HG02852 (cell line): ENCODE measurements around the gene IMMP2L.
"Not testable (repeated sequence)": the region's sequence is repeated elsewhere in the genome, so short reads cannot be mapped to it uniquely, and the experiment has no call there.

ENCODE experiments used
- ATAC-seq: cut with Tn5 transposase; IDR thresholded peaks from one replicate; pipeline ENCODE4 v1.9.1; 2021; ENCODE audit warnings: mild to moderate bottlenecking, moderate library complexity; ENCODE audit not compliant: unreplicated experiment

IMMP2L gene

DNA sequence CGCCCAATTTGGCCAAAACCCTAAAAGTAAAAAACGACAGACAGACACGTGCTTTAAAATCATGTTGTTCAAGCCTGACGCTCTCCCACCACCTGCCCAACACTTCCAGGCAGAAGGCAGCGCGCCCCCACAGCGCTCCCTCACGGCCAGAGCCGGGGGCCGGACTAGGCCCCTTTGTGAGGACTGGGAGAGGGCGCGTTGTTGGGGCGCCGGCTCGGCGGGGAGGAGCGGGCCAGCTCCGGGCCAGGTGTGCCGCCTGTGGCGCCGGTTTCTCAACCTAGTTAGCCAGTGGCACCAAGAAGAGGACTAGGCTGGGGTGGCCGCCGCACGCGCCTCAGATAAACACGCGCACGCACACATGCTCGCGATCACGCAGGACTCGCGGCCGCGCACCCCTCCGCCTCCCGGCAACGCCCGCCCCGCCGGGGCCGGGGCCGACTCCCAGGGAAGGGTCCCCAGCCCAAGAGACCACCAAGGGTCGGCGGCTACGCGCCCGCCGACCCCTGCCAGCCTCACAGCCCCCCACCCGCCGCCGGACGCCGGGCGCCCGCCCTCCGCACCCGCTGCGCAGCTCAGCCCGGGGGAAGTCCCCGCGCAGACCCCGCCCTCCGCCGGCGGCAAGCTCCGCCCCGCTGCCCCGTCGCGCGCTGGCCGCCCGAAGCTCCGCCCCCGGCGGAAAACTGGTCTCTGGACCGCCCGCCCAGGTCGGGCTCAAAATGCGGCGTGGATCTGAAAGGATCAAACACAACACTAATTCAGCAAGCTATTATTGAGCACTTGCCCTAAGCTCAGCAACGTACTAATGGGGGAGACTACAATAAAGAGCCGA, at the start of gene IMMP2L:
IMMP2L (minus strand) TSS at position 589 of the 829 bp plus-strand sequence.
- peak; percentile 83 for ATAC-seq

DNA sequence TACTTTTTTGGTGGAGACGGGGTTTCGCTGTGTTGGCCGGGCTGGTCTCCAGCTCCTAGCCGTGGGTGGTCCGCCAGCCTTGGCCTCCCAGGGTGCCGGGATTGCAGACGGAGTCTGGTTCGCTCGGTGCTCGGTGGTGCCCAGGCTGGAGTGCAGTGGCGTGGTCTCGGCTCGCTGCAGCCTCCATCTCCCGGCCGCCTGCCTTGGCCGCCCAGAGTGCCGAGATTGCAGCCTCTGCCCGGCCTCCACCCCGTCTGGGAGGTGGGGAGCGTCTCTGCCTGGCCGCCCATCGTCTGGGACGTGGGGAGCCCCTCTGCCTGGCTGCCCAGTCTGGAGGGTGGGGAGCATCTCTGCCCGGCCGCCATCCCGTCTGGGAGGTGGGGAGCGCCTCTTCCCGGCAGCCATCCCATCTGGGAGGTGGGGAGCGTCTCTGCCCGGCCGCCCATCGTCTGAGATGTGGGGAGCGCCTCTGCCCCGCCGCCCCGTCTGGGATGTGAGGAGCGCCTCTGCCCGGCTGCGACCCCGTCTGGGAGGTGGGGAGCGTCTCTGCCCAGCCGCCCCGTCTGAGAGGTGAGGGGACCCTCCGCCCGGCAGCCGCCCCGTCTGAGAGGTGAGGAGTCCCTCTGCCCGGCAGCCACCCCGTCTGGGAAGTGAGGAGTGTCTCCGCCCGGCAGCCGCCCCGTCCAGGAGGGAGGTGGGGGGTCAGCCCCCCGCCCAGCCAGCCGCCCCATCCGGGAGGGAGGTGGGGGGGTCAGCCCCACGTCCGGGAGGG, 47.4 kb upstream of the IMMP2L start:
- ATAC-seq, result not testable (repeated sequence)

DNA sequence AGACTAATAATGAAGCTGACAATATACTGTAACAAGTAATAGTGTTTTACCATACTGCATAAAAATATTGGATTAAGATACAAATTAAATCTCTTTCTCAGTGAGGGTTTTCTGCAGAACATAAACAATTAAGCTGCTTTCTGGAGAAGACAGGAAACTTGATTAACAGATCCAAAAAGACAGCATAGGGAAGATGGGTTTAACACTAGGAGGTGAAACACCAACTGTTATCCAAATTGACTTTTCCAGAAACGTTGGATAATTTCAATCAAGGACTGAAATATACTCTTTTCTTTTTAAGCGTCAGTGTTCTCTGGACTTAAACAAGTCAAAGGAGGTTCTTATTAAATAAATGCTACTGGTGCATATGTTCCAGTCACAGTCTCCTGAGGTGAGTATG, 45.3 kb upstream of the IMMP2L start:
- no peak for ATAC-seq

DNA sequence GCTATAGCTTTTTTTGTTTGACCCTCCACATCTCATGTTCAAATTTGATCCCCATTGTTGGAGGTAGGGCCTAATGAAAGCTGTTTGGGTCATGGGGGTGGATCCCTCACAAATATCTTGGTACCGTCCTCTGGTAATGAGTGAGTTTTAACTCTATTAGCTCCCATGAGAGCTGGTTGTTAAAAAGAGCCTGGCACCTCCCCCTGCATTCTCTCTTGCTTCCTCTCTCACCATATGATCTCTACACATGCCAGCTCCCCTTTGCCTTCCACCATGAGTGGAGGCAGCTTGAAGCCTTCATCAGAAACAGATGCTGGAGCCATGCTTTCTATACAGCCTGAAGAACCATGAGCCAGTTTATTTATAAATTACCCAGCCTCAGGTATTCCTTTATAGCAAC, 43.0 kb upstream of the IMMP2L start:
- no peak for ATAC-seq

DNA sequence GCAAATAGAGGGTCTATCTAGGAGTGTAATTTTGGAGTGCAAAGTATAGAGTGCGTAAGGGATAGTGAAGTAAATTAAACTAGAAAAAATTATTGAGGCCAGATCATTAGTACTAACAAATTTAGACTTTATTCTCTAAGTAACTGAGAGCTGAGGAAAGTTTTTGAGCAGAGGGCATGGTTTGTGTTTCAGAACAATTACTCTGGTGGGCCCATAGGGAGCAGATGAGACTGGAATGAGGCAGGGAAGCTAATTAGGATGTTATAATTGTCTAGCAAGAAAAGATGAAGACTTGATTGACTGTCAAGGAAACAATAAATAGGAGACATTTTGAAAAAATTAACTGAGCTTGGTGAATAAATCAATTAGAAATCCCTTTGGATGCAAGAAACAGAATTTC, 37.8 kb upstream of the IMMP2L start:
- ATAC-seq, result no peak

DNA sequence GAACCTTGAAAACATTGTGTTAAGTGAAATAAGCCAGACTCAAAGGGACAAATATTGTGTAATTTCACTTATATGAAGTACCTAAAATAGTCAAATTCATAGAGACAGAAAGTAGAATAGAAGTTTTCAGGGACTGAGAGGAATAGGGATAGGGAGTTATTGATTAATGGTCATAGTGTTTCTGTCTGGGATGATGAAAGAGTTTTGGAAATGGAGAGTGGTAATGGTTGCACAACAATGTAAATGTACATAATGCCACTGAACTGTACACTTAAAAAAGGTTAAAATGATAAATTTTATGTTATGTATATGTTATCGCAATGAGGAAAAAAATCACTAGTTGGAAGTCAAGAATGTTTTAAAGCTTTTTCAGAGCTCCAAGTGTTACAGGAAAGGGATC, 33.5 kb upstream of the IMMP2L start:
- no peak for ATAC-seq

DNA sequence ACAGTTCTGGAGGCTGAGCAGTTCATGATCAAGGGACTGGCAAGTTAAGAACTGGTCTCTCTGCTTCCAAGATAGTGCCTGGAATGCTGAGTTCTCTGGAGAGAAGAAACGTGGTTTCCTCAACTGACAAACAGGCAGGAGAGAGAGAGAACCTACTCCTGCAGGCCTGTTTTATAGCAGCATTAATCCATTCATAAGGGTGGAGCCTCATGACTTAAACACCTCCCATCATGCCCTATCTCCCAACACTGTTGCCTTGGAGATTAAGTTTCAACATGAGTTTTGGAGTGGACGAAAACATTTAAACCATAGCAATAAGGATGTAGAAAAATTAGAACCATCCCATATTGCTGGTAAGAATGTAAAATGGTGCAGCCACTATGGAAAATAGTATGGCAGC, 32.3 kb upstream of the IMMP2L start:
- no peak for ATAC-seq

DNA sequence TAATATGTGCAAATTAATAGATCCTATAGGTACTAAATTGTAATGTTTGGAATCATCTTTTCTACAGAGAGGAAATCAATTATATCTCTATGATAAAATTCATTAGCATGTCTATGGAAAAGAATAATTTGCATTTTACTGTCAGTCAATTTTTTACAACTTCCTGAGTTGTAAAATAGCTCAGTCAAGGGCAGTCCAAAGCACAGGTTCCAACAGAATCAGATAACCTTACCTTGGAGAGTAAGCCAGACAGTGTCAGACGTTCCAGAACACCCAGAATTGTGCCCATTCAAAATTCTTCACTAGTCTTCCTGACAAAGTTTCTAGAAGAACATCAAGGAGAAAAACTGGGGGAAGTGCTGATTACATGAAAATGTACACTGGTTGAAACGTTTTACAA, 31.1 kb upstream of the IMMP2L start:
- no peak for ATAC-seq

DNA sequence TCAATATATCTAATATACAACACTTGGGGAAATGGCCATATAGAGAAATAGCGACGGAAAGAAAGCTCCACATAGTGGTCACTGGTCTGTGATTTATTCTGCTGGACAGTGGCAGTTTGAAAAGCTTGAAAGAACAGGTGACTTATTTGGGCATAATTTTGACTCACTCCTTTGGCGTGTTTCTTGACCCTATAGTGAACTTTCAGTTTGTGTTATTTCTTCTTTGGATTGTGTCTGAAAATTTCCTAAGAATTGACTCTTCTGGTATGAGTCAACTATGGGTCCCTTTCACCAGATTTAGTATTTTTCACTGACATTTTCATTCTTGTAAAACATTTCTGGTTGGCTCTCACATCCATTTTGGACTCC, 25.8 kb upstream of the IMMP2L start:
- ATAC-seq, result peak; percentile 59

DNA sequence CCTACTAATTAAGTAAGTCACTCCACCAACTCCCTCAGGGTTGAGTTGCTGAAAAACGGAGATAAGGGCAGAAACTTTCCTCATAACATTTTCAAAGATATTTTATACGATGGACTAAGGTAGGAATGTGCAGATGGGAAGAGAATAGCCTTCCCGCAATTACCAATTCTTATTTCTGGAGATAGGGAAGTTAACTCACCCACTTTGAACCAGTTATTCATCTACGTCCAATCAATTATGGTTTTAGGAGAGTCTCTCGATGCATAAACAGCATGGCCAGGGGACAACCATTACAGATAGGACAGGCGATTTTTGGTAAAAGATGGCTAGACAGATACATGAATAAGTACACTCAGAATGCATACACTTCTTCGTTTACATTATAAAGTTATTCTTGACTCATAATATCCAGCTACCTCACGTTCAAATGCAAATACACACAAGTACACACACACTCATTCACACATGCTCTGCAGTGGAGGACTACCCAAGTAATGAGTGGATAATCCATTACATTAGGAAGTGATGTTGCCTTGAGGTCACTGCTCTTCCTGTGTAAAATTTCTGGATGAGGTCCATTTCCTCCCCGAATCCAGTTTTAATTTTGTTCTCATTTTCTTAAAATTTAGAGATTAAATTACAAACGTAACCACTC, 25.2 kb upstream of the IMMP2L start:
- ATAC-seq, result no peak

DNA sequence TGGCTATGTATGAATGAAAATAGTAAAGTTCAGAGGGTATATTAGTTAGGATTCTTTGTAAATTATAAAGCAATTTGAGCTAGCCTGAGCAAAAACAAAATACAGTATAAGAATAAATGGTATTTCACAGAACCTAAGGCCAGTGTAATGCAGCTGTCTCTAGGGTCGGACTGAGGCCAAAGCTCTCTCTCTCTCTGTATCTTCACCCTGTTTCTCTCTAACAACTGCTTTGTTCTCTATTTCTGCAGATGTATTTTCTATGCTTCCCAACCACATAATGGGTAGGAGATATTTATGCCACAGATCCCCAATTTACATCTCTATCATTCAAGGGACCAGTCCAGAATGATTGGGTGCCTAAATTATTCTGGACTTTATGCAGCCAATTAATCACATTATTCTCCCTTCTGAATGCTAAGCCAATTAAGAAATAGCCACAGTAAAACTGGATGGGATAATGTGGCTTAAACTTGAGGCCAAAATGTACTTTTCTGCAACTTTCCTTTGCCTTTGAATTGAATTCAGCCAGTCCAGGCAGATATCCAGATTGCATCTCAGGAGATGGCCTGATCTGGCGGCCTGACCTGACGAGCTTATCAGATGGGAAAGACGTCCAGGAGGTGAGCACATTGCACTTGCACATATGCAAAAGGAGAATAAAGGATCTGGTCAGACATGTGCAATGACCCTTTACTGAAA, 24.6 kb upstream of the IMMP2L start:
- no peak for ATAC-seq

DNA sequence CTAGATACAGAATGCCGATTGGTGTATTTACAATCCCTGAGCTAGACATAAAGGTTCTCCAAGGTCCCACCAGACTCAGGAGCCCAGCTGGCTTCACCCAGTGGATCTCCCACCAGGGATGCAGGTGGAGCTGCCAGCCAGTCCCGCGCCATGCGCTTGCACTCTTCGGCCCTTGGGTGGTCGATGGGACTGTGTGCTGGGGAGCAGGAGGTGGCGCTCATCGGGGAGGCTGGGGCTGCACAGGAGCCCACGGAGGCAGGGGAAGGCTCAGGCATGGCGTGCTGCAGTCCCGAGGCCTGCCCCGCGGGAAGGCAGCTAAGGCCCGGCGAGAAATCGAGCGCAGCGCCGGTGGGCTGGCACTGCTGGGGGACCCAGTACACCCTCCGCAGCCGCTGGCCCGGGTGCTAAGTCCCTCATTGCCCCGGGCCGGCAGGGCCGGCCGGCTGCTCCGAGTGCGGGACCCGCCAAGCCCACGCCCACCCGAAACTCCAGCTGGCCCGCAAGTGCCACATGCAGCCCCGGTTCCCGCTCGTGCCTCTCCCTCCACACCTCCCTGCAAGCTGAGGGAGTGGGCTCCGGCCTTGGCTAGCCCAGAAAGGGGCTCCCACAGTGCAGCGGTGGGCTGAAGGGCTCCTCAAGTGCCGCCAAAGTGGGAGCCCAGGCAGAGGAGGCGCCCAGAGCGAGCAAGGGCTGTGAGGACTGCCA, 19.6 kb upstream of the IMMP2L start:
- ATAC-seq, result not testable (repeated sequence)

DNA sequence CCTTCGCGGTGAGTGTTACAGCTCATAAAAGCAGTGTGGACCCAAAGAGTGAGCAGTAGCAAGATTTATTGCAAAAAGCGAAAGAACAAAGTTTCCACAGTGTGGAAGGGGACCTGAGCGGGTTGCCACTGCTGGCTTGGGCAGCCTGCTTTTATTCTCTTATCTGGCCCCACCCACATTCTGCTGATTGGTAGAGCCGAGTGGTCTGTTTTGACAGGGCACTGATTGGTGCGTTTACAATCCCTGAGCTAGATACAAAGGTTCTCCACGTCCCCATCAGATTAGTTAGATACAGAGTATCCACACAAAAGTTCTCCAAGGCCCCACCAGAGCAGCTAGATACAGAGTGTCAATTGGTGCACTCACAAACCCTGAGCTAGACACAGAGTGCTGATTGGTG, 18.9 kb upstream of the IMMP2L start:
- ATAC-seq, result not testable (repeated sequence)

DNA sequence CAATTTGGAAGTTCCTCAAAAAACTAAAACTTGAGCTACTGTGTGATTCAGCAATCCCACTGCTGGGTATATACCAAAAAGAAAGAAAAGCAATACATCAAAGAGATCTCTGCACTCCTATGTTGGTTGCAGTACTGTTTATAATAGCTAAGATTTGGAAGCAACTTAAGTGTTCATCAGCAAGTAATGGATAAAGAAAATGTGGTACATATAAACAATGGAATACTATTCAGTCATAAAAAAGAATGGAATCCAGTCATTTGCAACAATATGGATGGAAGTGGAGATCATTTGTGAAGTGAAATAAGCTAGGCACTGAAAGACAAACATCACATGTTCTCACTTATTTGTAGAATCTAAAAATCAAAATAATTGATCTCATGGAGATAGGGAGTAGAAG, 16.5 kb upstream of the IMMP2L start:
- ATAC-seq, result no peak

DNA sequence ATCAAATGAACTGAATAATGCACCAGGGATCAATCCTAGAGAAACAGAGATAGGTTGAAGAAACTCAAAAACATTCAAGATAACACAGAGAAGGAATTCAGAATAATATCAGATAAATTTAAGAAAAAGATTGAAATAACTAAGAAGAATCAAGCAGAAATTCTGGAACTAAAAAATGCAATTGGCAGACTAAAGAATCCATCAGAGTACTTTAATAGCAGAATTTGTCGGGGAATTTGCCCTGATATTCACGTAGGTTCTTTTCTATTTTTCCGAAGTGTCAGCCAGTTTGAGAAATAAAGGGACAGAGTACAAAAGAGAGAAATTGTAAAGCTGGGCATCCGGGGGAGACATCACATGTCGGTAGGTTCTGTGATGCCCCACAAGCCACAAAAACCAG, 9.4 kb upstream of the IMMP2L start:
- ATAC-seq, result no peak

DNA sequence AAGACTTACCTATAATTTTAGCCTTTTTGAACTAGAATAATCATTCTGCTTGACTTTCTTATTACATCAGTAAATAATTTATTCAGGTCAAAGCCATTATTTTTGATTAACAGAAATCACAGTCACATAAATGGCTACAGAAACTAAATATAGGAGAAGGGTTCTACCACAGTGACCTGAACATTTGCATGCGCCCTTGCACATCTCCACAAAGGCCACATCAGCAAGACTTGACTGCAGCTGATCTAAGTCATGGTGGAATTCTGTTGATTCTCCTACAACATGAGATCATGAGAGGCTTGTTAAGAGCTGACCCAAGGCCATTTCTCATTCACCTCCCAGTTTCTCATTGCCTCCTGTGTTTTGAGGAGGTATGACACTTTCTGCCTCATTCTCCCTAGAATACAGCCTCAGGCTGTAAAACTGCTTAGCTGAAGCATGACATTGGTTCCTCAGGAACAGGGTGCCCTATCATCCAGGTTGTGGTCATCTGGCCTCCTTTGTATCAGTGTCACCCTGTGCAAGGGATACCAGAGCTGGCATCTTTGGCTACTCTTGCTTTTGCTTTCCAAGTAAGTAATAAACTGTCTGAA, 6.7 kb upstream of the IMMP2L start:
- ATAC-seq, result peak; percentile 96

DNA sequence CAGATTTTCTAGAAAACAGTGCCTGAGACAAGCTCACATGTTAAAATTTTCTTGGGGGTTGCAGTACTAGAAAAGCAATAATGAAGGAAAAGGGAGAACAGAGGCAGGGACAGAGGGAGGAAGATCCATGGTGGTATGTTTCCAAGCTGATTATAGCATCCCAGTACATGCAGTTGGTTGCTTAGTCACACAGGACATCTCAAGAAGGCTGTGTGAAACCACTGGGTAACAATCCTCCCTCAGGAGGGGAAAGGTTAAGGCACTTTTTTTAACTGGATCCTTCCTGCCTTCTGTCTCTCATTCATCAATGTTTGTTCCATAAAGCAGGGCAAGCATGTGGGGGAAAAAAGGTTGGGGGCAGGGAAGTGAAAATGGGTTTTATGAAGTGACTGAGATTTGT, 6.1 kb upstream of the IMMP2L start:
- peak; percentile 18 for ATAC-seq

DNA sequence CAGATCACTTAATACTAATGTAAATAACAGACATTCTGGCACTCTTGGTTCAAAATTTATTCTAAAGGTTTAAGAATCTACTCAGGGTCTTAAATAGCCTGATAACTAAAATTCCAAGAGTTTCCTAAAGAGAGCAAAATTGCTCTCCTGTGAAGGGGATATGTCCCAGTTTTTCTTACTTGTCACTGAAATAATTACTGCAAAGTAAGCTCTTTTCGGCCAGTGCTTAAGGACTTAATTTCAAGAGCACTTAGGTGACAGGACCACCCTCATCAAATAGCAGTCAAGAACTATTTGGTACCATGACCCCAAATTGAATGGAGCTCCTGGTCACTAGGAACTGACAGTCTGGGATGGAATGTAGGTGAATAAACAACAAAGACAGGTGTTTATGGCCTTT, 1.8 kb upstream of the IMMP2L start:
- no peak for ATAC-seq

DNA sequence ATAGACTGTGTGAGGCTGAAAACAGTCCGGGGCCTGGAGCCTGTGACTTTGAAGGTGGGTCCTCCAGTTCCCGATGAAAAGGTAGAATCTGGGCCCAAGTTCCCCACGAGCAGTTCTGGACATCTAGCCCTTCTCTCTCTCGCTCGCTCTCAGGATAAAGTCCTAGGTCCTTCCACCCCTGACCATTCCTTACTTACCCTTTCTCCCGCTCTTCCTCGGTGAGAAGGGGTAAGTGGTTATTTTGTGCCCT, 713 bp downstream of the IMMP2L start:
- ATAC-seq, result no peak
